Natural killer cell (primary cell): ENCODE data around the gene CA12. TPM values are rescaled to one million over a fixed set of nuclear protein-coding genes. Genes with fewer than 3 reads are reported as not detected.

Source experiments
- ATAC-seq, 3 donors: fragments of 150-1000 bp in 2 of 3; fragments of 200-7000 bp in 1 of 3; cut with Tn5 transposase; 1 replicate in 1 of 3; 2 replicates in 2 of 3; pipeline ENCODE4 v1.10.0; 2021; ENCODE audit warnings: mild to moderate bottlenecking in 2 of 3, moderate library complexity in 2 of 3
- DNase-seq, 2 donors: peaks; one replicate each; pipeline versions ENCODE4 v3.0.0 to v3.0.0-alpha.2; 2013 to 2021; ENCODE audit warnings: mixed read lengths in 1 of 2
- H3K27ac ChIP-seq: one replicate; pipeline ENCODE4 v1.5.1; 2013; ENCODE audit warnings: mild to moderate bottlenecking, low read length
- H3K27me3 ChIP-seq: one replicate; pipeline ENCODE4 v1.6.1; 2013; ENCODE audit warnings: low read length; ENCODE audit not compliant: control insufficient read depth, insufficient read depth
- H3K36me3 ChIP-seq: one replicate; pipeline ENCODE4 v1.6.1; 2013; ENCODE audit warnings: low read length; ENCODE audit not compliant: control insufficient read depth, insufficient read depth
- H3K4me1 ChIP-seq: one replicate; pipeline ENCODE4 v1.6.1; 2013; ENCODE audit warnings: low read length; ENCODE audit not compliant: control insufficient read depth, insufficient read depth
- H3K4me3 ChIP-seq: one replicate; pipeline ENCODE4 v1.5.1; 2013; ENCODE audit warnings: low read length
- H3K9me3 ChIP-seq: one replicate; pipeline ENCODE4 v1.6.1; 2013; ENCODE audit warnings: low read length; ENCODE audit not compliant: control insufficient read depth, insufficient read depth
- H3K27ac Mint-ChIP-seq, 2 donors: one replicate each; pipeline ENCODE4 v1.8.0; 2022; ENCODE audit warnings: mild to moderate bottlenecking in 2 of 2, mixed read lengths in 2 of 2, moderate library complexity in 1 of 2
- H3K27me3 Mint-ChIP-seq, 2 donors: one replicate each; pipeline ENCODE4 v1.8.0; 2022; ENCODE audit warnings: low read depth in 2 of 2, mixed read lengths in 2 of 2
- H3K36me3 Mint-ChIP-seq: one replicate; pipeline ENCODE4 v1.8.0; 2022; ENCODE audit warnings: mixed read lengths
- H3K4me1 Mint-ChIP-seq, 2 donors: one replicate each; pipeline ENCODE4 v1.8.0; 2022; ENCODE audit warnings: mixed read lengths in 2 of 2
- H3K4me3 Mint-ChIP-seq: one replicate; pipeline ENCODE4 v1.8.0; 2022; ENCODE audit warnings: mild to moderate bottlenecking, moderate library complexity, mixed read lengths
- H3K9me3 Mint-ChIP-seq, 2 donors: one replicate each; pipeline ENCODE4 v1.8.0; 2022; ENCODE audit warnings: mixed read lengths in 2 of 2
- WGBS: methylation state at CpG from one replicate; pipeline ENCODE4 v1.1.7; 2013; ENCODE audit warnings: missing lambda C conversion rate; ENCODE audit not compliant: insufficient coverage; 5-methylcytosine and 5-hydroxymethylcytosine counted together
- intact Hi-C: fragments of 100-400 bp; cut with micrococcal nuclease; formaldehyde crosslinking; loops from one replicate; pipeline ENCODE4 v1.14.2; 2022
- total RNA-seq, 4 donors: library from RNA; stranded (reverse); fragments of 120-200 nt in 1 of 4; gene quantifications; one replicate each; pipeline versions ENCODE4 v1.2.3 to v1.2.4, GENCODE V29; 2013 to 2022
- TF ChIP-seq, protein P1 (sequence below): fragments of 200-600 bp; IDR thresholded peaks from one replicate; pipeline ENCODE4 v1.8.0; 2022; ENCODE audit warnings: antibody characterized with exemption

Gene CA12
- total RNA-seq, 3 donors from 2014 or later (not counting 1 experiment from before 2014, with no cell fraction given) = not detected

DNA sequence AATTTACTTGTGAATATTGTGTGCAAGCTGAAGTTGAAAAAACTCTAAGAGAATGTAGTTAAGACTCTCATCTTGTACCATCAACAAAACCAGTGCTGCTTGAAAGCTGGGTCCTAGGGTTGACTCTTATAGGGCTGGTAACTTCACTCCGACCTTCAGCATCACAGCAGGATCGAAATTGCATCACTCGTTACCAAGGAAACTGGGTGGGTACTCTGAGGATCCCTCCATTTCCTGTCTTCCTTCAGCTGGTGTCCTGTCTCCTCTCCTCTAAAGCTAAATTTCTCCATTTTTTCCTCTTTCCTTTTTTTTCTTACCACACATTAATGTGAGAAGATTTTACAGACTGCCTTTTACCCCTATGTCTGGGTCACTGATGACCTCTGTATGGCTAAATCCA is 107.2 kb downstream of the CA12 start:
- peak; percentile 20 to 31 (median 29) for ATAC-seq
- TF ChIP-seq, protein P1, sequence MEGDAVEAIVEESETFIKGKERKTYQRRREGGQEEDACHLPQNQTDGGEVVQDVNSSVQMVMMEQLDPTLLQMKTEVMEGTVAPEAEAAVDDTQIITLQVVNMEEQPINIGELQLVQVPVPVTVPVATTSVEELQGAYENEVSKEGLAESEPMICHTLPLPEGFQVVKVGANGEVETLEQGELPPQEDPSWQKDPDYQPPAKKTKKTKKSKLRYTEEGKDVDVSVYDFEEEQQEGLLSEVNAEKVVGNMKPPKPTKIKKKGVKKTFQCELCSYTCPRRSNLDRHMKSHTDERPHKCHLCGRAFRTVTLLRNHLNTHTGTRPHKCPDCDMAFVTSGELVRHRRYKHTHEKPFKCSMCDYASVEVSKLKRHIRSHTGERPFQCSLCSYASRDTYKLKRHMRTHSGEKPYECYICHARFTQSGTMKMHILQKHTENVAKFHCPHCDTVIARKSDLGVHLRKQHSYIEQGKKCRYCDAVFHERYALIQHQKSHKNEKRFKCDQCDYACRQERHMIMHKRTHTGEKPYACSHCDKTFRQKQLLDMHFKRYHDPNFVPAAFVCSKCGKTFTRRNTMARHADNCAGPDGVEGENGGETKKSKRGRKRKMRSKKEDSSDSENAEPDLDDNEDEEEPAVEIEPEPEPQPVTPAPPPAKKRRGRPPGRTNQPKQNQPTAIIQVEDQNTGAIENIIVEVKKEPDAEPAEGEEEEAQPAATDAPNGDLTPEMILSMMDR = no peak
- H3K27me3 ChIP-seq = no peaks in the 10 kb centered on the region
- Mint-ChIP-seq H3K36me3 (no peaks in the 10 kb centered on the region), H3K27me3 (no peaks in the 10 kb centered on the region), H3K4me1 (peaks cover 25 to 44% of the 10 kb centered on the region in 2 donors), H3K27ac (peak overlapping the region; percentile 65 to 82), H3K9me3 (no peaks in the 10 kb centered on the region), H3K4me3 (peak overlapping the region; percentile 76)
- H3K9me3 ChIP-seq = no peaks in the 10 kb centered on the region
- H3K36me3 ChIP-seq = no peaks in the 10 kb centered on the region
- intact Hi-C loops = no loop called here
- H3K27ac ChIP-seq = peak overlapping the region; percentile 38
- H3K4me3 ChIP-seq = no peak overlapping the region
- WGBS = 25% methylated on average over 3 of the region's 3 CpGs
- H3K4me1 ChIP-seq = peaks cover 24% of the 10 kb centered on the region
- DNase-seq = peak in 1 of 2 donors; percentile 50

Other genes with a start within 250 kb of the CA12 start
- 10 to 100 TPM; 50.4 to 63.3 (median 52.2) TPM for gene RPS27L, start 224.4 kb downstream of the CA12 start, total RNA-seq
- gene RAB8B, start 192.2 kb downstream of the CA12 start, total RNA-seq = 100 to 1,000 TPM; 128 to 155 (median 137) TPM
- 10 to 100 TPM in 1 of 3 donors, 1 to 10 TPM in 2; 8.6 to 12.4 (median 9.9) TPM for gene APH1B, start 104.2 kb downstream of the CA12 start, total RNA-seq
- gene USP3, start 122.7 kb upstream of the CA12 start, total RNA-seq = 100 to 1,000 TPM; 163 to 187 (median 169) TPM
- gene FBXL22, start 215.5 kb upstream of the CA12 start, total RNA-seq = 1 to 10 TPM in 1 of 3 donors, under 1 TPM in 2; 0.33 to 2.3 (median 0.65) TPM